GM12878 (cell line): ENCODE measurements around the gene DNAAF5. TPM values are rescaled to one million over a fixed set of nuclear protein-coding genes. Genes with fewer than 3 reads are reported as not detected.

Source experiments
- CHD4 ChIP-seq: fragments of 200-600 bp; sonication (generic); IDR thresholded peaks from 2 replicates; pipeline ENCODE4 v1.6.1; 2016; ENCODE audit warnings: mild to moderate bottlenecking
- E2F4 ChIP-seq: IDR thresholded peaks from 2 replicates; pipeline ENCODE4 v1.6.1; 2012; ENCODE audit warnings: low read depth, low read length, improper control_type of control experiment
- E2F8 ChIP-seq: fragments of 450-650 bp; IDR thresholded peaks from 2 replicates; pipeline ENCODE4 v1.6.1; 2018; ENCODE audit warnings: mild to moderate bottlenecking, low read depth, moderate library complexity; ENCODE audit not compliant: partially characterized antibody
- JUND ChIP-seq: IDR thresholded peaks from 2 replicates; pipeline ENCODE4 v1.6.1; 2012; ENCODE audit warnings: low read depth, mild to moderate bottlenecking, low read length, improper control_type of control experiment, moderate library complexity
- MXI1 ChIP-seq: fragments of 150-350 bp; IDR thresholded peaks from 2 replicates; pipeline ENCODE4 v1.6.1; 2011; ENCODE audit warnings: low read depth, mild to moderate bottlenecking, inconsistent platforms, low read length, improper control_type of control experiment
- NFYA ChIP-seq: IDR thresholded peaks from 2 replicates; pipeline ENCODE4 v1.6.1; 2011; ENCODE audit warnings: low read depth, mild to moderate bottlenecking, low read length, improper control_type of control experiment, borderline replicate concordance
- RB1 ChIP-seq: fragments of 450-650 bp; formaldehyde crosslinking; IDR thresholded peaks from 2 replicates; pipeline ENCODE4 v1.6.1; 2017; ENCODE audit warnings: mild to moderate bottlenecking, borderline replicate concordance
- SIX5 ChIP-seq: IDR thresholded peaks from 2 replicates; pipeline ENCODE4 v1.6.1; 2011; ENCODE audit warnings: mild to moderate bottlenecking, low read depth, low read length, moderate library complexity; ENCODE audit not compliant: severe bottlenecking
- SRF ChIP-seq, 2 experiments: IDR thresholded peaks; 2 replicates each; pipeline ENCODE4 v1.6.1; 2011; ENCODE audit warnings: low read depth in 2 of 2, low read length in 2 of 2, mild to moderate bottlenecking in 1 of 2, moderate library complexity in 1 of 2
- TCF7 ChIP-seq: IDR thresholded peaks from 2 replicates; pipeline ENCODE4 v1.6.1; 2014; ENCODE audit warnings: antibody characterized with exemption, borderline replicate concordance
- polyA plus RNA-seq, 11 experiments: library from polyadenylated mRNA; depleted of rRNA in 4 of 11; unstranded in 6 of 11; stranded (reverse) in 5 of 11; fragments of >200 nt; fragmentation: Nextera tagmentation in 4 of 11; fragmentation: Illumina TruSeq in 1 of 11; extraction: Ambion mirVana in 4 of 11; extraction: Trizol in 1 of 11; gene quantifications; 1 replicate in 1 of 11; 2 replicates in 10 of 11; pipeline versions ENCODE4 v1.2.1 to v1.2.3, GENCODE V29; 2011 to 2016; ENCODE audit warnings: inconsistent platforms in 2 of 11, missing spikeins in 2 of 11, low read depth in 1 of 11
- total RNA-seq, 4 experiments: library from RNA; depleted of rRNA in 3 of 4; stranded (reverse); fragments of >200 nt in 3 of 4; fragmentation: Illumina TruSeq in 1 of 4; extraction: Trizol in 1 of 4; gene quantifications; 2 replicates each; pipeline versions ENCODE4 v1.2.1 to v1.2.3, GENCODE V29; 2013 to 2021

Gene DNAAF5
- total and polyA plus RNA-seq, 10 of the 15 experiments (the other 5 are each of a cell fraction or from before 2014, with no cell fraction given), result 1.8 to 38.3 (median 9.2) TPM

DNA sequence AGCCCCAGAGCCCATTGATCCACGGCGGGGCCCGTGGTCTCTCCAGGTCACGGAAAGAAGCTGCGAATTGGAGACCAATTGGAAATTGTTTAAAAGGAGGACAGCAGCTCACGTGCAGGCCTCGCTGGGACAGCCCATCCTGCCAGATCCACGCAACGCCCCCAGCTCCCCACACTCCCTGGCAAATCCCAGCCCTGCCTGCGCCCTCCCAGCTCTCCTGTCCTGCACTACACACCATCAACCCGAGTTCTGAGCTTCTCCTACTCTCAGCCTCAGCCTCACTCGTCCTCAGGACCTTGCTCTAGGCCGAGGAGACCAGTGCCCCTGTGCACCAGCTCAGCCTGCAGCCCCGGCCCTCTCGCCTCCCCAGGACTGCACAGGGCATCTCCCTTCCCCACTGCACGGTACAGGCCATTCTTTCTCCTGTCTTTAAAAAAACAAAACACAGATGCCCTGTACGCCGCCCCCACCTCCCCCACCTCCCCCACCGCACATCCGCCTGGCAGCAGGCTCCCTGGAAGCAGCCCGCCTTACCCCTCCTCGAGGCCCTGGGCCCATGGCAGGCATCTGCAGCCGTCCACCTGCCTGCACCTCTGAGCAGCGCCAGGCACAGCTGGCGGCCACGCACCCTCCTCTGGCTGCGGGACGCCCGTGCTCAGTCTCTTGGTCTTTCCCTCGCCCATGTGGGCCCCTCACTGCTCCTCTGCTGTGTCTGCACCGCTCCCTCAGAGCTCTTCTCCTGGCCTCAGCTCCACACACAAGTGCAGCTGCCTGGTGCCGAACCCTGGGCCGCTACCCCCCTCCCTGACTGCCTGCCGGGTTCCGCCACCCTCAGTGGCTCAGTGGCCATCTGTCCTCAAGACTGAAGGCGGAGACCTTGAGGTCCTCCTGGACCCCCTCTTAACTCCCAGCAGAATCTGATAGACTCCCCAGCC is 57.3 kb downstream of the DNAAF5 start (continued):
- TF ChIP-seq TCF7 (no peak), CHD4 (no peak), JUND (no peak), SRF (IDR thresholded peaks at IDR 0.05; ENCODE audit: low read depth in 2 of 2, low read length in 2 of 2) (no peak), MXI1 (no peak), SIX5 (no peak), E2F4 (no peak), NFYA (no peak), RB1 (no peak), E2F8 (no peak)
